SIG-M5 treated with dmso at 0.1 percent for 504 hours (cell line): ENCODE results near the gene TNFAIP8L2.
"Not testable (repeated sequence)": the region's sequence is repeated elsewhere in the genome, so short reads cannot be mapped to it uniquely, and the experiment has no call there.

Source experiments
- DNase-seq: peaks from one replicate; lab custom pipeline; 2025; ENCODE audit not compliant: unreplicated experiment; lab: John Stamatoyannopoulos, UW

Gene TNFAIP8L2

DNA sequence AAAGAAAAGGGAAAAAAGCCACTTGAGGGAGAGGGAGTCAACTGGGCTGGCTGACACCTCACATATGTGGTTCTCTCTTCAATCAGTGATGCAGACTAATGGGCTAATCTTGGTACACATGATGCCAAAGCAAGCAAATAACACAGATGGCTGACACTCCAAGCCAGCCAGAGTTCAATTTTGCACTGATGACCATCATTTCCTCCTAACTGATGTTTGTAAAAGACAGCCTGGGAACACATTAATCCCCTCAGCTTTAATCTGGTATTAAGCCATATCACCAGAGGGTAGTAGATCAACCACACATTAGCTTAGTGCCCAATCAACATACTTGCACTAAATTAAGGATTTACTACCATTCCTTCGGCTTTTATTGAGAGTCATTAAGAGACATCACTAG, 30.8 kb downstream of the TNFAIP8L2 start:
- no peak for DNase-seq

DNA sequence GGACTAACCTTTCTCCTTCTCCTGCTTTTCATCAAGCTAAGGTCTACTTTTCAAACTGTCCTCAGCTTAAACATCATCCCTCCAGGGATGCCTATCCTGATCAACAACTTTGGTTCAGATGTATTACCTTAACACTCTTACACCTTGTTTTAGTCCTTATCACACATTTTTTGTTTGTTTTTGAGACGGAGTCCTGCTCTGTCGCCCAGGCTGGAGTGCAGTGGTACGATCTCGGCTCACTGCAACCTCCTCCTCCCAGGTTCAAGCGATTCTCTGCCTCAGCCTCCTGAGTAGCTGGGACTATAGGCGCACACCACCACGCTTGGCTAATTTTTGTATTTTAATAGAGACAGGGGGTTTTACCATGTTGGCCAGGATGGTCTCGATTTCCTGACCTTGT, 32.2 kb downstream of the TNFAIP8L2 start:
- not testable (repeated sequence) for DNase-seq

DNA sequence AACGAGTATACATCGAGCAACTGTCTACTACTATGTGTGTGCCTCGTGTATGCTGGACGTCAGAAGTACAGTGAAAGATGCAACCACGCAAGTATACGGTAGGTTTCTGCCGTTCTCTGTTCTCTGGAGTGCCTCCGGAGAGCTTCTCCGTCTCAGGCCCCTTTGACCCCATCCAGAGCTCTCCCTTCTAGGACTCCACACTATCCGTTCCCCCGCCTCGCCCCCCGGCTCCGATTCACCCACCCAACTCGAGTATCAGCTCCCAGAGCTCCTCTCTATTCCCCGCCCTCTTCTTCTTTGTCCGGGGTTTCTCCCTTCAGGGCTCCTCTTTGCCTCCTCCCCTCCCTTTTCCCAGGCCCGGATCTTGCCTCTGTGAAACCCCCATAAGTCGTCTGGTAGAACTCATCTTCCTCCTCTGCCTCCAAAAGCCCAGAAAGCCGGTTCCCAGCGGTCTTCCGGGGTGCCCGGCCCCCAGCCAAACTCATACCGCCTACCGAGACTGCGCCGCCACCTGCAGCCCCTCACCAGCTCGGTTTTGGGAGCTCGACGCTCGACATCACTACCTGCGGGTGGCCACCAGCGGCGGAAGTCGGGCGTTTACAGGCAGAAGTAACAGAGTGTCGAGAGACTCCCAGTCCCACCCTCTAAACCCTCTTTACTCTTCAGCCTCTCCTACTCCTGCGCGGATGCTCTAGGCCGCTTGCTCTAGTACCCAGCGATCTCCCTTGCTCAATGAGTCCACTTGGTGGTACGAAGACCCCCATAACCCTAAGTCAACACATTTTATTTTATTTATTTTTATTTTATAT, 33.4 kb downstream of the TNFAIP8L2 start, which contains the start of gene VPS72:
Gene VPS72, minus strand, starts transcription at position 561 of the 809 bp plus-strand sequence. Its CDS starts 76 bp downstream, at position 485.
- DNase-seq: peak; percentile 99

DNA sequence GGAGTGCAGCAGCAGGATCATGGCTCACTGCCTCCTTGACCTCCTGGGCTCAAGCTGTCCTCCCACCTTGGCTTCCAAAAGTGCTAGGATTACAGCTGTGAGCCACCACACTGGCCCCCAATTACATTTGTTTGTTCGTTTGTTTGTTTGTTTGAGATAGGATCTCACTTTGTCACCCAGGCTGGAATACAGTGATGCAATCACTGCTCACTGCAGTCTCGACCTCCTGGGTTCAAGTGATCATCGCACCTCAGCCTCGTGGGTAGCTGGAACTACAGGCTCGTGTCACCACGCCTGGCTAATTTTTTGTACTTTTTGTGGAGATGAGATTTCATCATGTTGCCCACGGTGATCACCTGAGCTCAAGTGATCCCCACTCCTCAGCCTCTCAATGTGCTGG, 35.6 kb downstream of the TNFAIP8L2 start:
- no peak for DNase-seq

DNA sequence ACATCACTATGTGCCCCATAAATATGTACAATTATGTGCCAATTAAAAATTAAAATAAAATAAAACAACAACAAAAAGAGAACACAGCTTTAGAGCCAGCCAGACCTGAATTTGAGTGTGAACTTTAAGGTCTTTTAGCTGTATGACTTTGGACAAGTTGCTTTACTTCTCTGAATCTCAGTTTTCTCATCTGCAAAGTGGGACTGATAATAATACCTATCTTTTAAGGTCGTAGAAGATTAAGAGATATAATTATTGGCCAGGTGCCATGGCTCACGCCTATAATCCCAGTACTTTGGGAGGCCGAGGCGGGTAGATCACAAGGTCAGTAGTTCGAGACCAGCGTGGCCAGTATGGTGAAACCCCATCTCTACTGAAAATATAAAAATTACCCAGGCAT, 36.9 kb downstream of the TNFAIP8L2 start:
- DNase-seq: no peak

DNA sequence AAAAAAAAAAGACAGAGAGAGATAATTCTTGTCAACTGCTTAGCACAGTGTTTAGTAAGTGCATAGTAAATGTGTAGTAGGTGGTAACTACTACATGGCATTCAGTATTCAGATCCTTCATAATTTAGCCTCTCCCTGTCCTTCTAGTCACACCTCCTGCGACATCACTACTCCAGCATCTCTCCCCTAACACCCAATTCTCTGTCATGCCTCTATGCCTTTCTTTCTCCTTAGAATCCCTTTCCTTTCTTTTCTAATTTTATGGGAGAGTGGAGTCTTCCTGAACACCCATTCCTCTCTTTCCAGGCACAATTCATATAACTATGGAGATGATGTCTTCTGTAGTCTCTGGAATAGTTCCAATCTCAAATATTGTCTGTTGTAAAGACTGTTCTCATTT, 37.4 kb downstream of the TNFAIP8L2 start:
- DNase-seq: no peak

DNA sequence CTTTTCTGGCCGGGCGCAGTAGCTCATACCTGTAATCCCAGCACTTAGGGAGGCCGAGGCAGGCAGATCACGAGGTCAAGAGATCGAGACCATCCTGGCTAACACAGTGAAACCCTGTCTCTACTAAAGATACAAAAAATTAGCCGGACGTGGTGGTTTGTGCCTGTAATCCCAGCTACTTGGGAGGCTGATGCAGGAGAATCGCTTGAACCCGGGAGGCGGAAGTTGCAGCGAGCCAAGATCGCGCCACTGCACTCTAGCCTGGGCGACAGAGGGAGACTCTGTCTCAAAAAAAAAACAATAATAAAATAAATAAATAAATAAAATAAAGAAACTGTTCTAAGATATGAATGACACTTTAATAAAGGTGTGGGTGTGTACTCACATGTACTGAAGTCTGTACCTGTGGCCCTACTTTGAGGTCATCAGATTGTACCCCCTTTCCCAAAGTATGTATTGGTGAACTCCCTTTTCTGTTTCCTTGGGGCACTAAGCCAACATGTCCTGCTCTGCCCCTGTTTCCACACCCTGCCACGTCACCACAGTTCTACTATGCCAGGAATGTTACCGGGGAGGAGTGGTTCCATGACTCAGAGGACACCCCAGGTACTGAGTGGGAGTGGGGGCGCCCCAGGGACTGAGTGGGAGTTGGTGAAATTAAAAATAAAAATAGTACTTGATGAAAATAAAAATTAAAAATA, 38.6 kb downstream of the TNFAIP8L2 start:
- DNase-seq: peak; percentile 85

DNA sequence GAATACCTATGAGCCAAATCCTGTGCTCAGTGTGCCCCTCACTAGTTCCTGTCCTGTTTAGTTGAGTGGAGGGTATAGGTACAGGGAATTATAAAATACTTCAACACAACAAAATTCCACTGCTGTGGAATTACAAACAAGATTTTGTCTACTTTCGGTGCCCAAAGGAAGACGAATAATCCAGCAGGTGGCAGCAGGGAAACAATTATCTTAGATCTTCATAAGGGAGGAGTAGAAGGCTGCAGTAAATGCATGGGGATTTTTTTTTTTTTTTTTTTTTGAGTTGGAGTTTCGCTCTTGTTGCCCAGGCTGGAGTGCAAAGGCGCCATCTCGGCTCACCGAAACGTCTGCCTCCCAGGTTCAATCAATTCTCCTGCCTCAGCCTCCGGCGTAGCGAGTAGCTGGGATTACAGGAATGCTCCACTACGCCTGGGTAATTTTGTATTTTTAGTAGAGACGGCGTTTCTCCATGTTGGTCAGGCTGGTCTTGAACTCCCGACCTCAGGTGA, 39.9 kb downstream of the TNFAIP8L2 start:
- DNase-seq: peak; percentile 93

DNA sequence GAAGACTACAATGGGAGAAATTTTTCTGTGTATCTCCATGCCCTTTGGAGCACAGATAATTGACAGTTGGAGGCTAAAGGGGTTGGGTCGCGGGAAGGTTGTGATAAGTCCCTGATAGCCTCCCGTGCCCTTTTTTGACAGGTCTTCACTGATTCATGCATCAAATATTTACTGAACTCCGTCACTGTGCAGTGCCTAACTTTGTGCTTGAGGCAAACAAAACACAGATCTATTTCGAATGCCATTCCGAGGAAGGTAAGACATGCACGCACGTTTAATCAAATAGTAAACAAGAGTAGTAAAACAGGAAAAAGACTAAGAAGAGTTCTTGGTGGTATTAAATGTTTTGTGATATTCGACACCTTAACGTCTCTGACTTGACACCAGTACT, 41.4 kb downstream of the TNFAIP8L2 start:
- DNase-seq: peak; percentile 62

DNA sequence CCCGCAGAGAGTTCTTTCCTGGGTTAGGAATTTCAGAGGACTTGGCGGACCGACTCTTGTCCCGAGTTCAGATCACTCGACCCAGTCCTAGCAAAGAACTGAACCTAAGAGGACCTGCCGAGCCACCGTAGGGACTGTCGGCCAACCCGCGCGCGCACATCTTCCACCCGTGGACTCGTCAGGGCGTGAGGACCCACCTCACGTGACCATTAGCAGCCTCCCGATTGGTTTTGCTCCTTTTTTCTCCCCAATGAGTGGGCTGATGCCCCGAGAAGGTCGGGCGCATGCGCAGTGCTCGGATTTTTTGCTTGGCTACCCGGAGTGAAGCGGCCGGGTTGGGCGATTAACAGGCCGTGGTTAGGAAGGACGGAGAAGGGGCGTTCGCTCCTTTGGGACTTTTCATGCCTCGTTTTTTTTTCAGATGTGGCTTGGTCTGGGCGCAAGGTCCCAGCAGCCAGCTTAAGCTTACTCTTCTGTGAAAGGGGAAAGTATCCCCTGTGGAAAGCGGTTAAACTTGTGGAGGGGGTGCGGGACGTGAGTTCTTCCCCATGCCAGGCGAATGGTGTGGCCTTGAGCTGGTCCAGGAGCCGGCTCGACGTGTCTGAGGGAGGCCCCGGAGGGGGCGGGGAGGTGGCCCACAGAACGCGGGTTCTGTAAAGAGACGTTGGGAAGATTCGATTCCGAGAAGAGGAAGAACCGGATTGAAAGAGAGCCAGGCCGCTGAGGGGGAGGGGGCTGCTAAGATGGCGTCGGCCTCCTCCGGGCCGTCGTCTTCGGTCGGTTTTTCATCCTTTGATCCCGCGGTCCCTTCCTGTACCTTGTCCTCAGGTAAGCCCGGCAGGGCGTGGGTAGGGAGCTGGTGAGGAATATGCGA, 42.0 kb downstream of the TNFAIP8L2 start, which contains the start of gene PIP5K1A:
Gene PIP5K1A, plus strand, starts transcription at position 299 of the 874 bp plus-strand sequence. Its CDS starts 445 bp downstream, at position 744.
- peak; percentile 99 for DNase-seq

DNA sequence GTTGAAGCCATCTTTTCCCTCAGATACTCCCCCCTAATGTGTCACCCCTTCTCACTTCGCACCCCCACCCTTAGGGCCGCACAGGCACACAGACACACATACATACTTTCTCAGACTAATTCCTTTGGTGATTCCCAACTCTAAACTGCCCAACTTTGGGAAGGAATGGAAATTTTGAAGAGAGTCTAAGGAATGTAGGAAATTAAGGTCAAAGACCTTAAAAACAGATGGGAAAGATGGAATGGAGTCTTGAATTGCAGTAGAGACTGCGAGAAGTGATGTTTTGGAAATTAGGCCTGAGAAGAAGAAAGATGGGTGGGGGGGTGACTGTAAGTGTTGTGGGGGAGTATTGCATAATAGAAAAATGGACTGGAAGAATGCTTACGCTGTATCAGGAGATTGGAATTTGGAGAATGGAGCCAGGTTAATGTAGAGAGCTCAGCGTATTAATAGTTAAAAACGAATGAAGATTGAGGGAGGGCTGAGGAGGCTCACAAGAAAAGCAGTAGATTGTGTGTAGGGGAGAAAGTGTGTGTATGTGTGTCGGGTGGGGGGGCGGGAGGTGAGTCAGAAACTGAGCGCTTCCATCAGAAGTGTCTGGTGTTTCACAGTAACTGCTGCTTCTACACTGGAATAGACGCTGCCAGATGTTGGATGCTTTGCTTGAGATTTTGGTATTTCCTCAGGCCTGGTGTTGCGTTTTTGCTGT, 43.6 kb downstream of the TNFAIP8L2 start:
- peak; percentile 65 for DNase-seq

DNA sequence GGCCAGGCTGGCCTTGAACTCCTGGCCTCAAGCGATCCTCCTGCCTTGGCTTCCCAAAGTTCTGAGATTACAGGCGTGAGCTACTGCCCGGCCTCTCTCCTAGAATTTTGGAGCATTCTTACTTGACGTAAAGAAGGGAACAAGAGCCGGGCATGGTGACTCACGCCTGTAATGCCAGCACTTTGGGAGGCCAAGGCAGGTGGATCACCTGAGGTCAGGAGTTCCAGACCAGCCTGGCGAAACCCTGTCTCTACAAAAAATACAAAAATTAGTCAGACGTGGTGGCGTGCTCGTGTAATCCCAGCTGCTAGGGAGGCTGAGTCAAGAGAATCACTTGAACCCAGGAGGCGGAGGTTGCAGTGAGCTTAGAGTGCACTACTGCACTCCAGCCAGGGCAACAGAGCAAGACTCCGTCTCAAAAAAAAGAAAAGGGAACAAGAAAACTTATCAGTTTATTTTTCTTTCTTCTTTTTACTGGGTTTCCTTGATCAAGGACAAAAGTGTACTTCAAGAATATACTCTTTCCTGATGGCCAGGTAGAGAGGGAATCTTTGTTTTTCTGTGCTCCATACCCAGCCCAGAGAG, 49.0 kb downstream of the TNFAIP8L2 start:
- not testable (repeated sequence) for DNase-seq
